ENCODE results near the gene POMP.

POMP gene

GRCh38 chr13:28623782-28624706 lies 34.9 kb upstream of the POMP start:
- H3K4me2 ChIP-seq (ENCODE audit: low read length), result no peak overlapping the region
- peaks cover 8% of the 10 kb centered on the region for H3K4me1 ChIP-seq (ENCODE audit: control insufficient read depth, insufficient read depth, low read length)
- peaks cover 2% of the 10 kb centered on the region for H3K27me3 ChIP-seq (ENCODE audit: control insufficient read depth, insufficient read depth, low read length)
- no peak overlapping the region for H3K9ac ChIP-seq (ENCODE audit: low read depth, low read length)
- no peaks in the 10 kb centered on the region for H3K9me3 ChIP-seq (replicated peaks; ENCODE audit: low read length)
- no peak overlapping the region for H3K4me3 ChIP-seq (ENCODE audit: low read length)
- H3K36me3 ChIP-seq (ENCODE audit: insufficient read depth, low read length), result no peaks in the 10 kb centered on the region

- Histone ChIP-seq H3K4me3 (ENCODE audit: low read length) (no peak overlapping the region), H3K36me3 (ENCODE audit: insufficient read depth, low read length) (no peaks in the 10 kb centered on the region), H3K4me2 (ENCODE audit: low read length) (no peak overlapping the region), H3K9me3 (replicated peaks; ENCODE audit: low read length) (no peaks in the 10 kb centered on the region), H3K27me3 (ENCODE audit: control insufficient read depth, insufficient read depth, low read length) (peaks cover 2% of the 10 kb centered on the region), H3K9ac (ENCODE audit: low read depth, low read length) (no peak overlapping the region), H3K4me1 (ENCODE audit: control insufficient read depth, insufficient read depth, low read length) (peaks cover 8% of the 10 kb centered on the region)
Measured at GRCh38 chr13:28624707-28625432, 34.1 kb upstream of the POMP start.

GRCh38 chr13:28626266-28626665 lies 32.7 kb upstream of the POMP start:
- Histone ChIP-seq H3K4me1 (ENCODE audit: control insufficient read depth, insufficient read depth, low read length) (peaks cover 8% of the 10 kb centered on the region), H3K4me3 (ENCODE audit: low read length) (no peak overlapping the region), H3K9ac (ENCODE audit: low read depth, low read length) (no peak overlapping the region), H3K36me3 (ENCODE audit: insufficient read depth, low read length) (no peaks in the 10 kb centered on the region), H3K9me3 (replicated peaks; ENCODE audit: low read length) (no peaks in the 10 kb centered on the region), H3K4me2 (ENCODE audit: low read length) (no peak overlapping the region), H3K27me3 (ENCODE audit: control insufficient read depth, insufficient read depth, low read length) (peaks cover 2% of the 10 kb centered on the region)

- Histone ChIP-seq H3K36me3 (ENCODE audit: insufficient read depth, low read length) (no peaks in the 10 kb centered on the region), H3K27me3 (ENCODE audit: control insufficient read depth, insufficient read depth, low read length) (peaks cover 2% of the 10 kb centered on the region), H3K4me2 (ENCODE audit: low read length) (no peak overlapping the region), H3K4me3 (ENCODE audit: low read length) (no peak overlapping the region), H3K9me3 (replicated peaks; ENCODE audit: low read length) (no peaks in the 10 kb centered on the region), H3K4me1 (ENCODE audit: control insufficient read depth, insufficient read depth, low read length) (peaks cover 8% of the 10 kb centered on the region), H3K9ac (ENCODE audit: low read depth, low read length) (no peak overlapping the region)
Measured at GRCh38 chr13:28628241-28628640, 30.7 kb upstream of the POMP start.

GRCh38 chr13:28630869-28631268 lies 28.1 kb upstream of the POMP start:
- H3K4me3 ChIP-seq (ENCODE audit: low read length), result no peak overlapping the region
- H3K4me1 ChIP-seq (ENCODE audit: control insufficient read depth, insufficient read depth, low read length), result peaks cover 1% of the 10 kb centered on the region
- H3K9me3 ChIP-seq (replicated peaks; ENCODE audit: low read length), result no peaks in the 10 kb centered on the region
- peaks cover 2% of the 10 kb centered on the region for H3K27me3 ChIP-seq (ENCODE audit: control insufficient read depth, insufficient read depth, low read length)
- no peak overlapping the region for H3K4me2 ChIP-seq (ENCODE audit: low read length)
- no peak overlapping the region for H3K9ac ChIP-seq (ENCODE audit: low read depth, low read length)
- H3K36me3 ChIP-seq (ENCODE audit: insufficient read depth, low read length), result no peaks in the 10 kb centered on the region

- H3K9ac ChIP-seq (ENCODE audit: low read depth, low read length), result no peak overlapping the region
- no peak overlapping the region for H3K4me3 ChIP-seq (ENCODE audit: low read length)
Measured at GRCh38 chr13:28631801-28632200, 27.1 kb upstream of the POMP start.

GRCh38 chr13:28636069-28636468 lies 22.9 kb upstream of the POMP start:
- H3K4me3 ChIP-seq (ENCODE audit: low read length), result no peak overlapping the region
- H3K36me3 ChIP-seq (ENCODE audit: insufficient read depth, low read length), result no peaks in the 10 kb centered on the region
- peak overlapping the region; percentile 70 for H3K4me2 ChIP-seq (ENCODE audit: low read length)
- no peaks in the 10 kb centered on the region for H3K27me3 ChIP-seq (ENCODE audit: control insufficient read depth, insufficient read depth, low read length)
- H3K9me3 ChIP-seq (replicated peaks; ENCODE audit: low read length), result no peaks in the 10 kb centered on the region
- H3K4me1 ChIP-seq (ENCODE audit: control insufficient read depth, insufficient read depth, low read length), result peaks cover 9% of the 10 kb centered on the region
- no peak overlapping the region for H3K9ac ChIP-seq (ENCODE audit: low read depth, low read length)

More at GRCh38 chr13:28631801-28632200, 27.1 kb upstream of the POMP start:
- H3K4me1 ChIP-seq (ENCODE audit: control insufficient read depth, insufficient read depth, low read length), result peaks cover 9% of the 10 kb centered on the region
- no peak overlapping the region for H3K4me2 ChIP-seq (ENCODE audit: low read length)
- no peaks in the 10 kb centered on the region for H3K9me3 ChIP-seq (replicated peaks; ENCODE audit: low read length)
- no peaks in the 10 kb centered on the region for H3K36me3 ChIP-seq (ENCODE audit: insufficient read depth, low read length)
- H3K27me3 ChIP-seq (ENCODE audit: control insufficient read depth, insufficient read depth, low read length), result no peaks in the 10 kb centered on the region

- Histone ChIP-seq H3K9ac (ENCODE audit: low read depth, low read length) (peak overlapping the region; percentile 60), H3K27me3 (ENCODE audit: control insufficient read depth, insufficient read depth, low read length) (no peaks in the 10 kb centered on the region), H3K4me3 (ENCODE audit: low read length) (peak overlapping the region; percentile 42), H3K4me2 (ENCODE audit: low read length) (peak overlapping the region; percentile 70), H3K36me3 (ENCODE audit: insufficient read depth, low read length) (no peaks in the 10 kb centered on the region), H3K9me3 (replicated peaks; ENCODE audit: low read length) (no peaks in the 10 kb centered on the region), H3K4me1 (ENCODE audit: control insufficient read depth, insufficient read depth, low read length) (peaks cover 9% of the 10 kb centered on the region)
Measured at GRCh38 chr13:28636677-28637317, 22.1 kb upstream of the POMP start.

- Histone ChIP-seq H3K36me3 (ENCODE audit: insufficient read depth, low read length) (no peaks in the 10 kb centered on the region), H3K9ac (ENCODE audit: low read depth, low read length) (no peak overlapping the region), H3K27me3 (ENCODE audit: control insufficient read depth, insufficient read depth, low read length) (no peaks in the 10 kb centered on the region), H3K4me1 (ENCODE audit: control insufficient read depth, insufficient read depth, low read length) (peaks cover 9% of the 10 kb centered on the region), H3K4me2 (ENCODE audit: low read length) (no peak overlapping the region), H3K4me3 (ENCODE audit: low read length) (no peak overlapping the region), H3K9me3 (replicated peaks; ENCODE audit: low read length) (no peaks in the 10 kb centered on the region)
Measured at GRCh38 chr13:28637714-28638355, 21.1 kb upstream of the POMP start.

- Histone ChIP-seq H3K36me3 (ENCODE audit: insufficient read depth, low read length) (no peaks in the 10 kb centered on the region), H3K9me3 (replicated peaks; ENCODE audit: low read length) (no peaks in the 10 kb centered on the region), H3K4me1 (ENCODE audit: control insufficient read depth, insufficient read depth, low read length) (peaks cover 9% of the 10 kb centered on the region), H3K4me3 (ENCODE audit: low read length) (no peak overlapping the region), H3K9ac (ENCODE audit: low read depth, low read length) (no peak overlapping the region), H3K4me2 (ENCODE audit: low read length) (no peak overlapping the region), H3K27me3 (ENCODE audit: control insufficient read depth, insufficient read depth, low read length) (no peaks in the 10 kb centered on the region)
Measured at GRCh38 chr13:28638756-28639155, 20.2 kb upstream of the POMP start.

Data from skeletal muscle satellite cell (primary cell).